ENCODE results near the gene VOPP1. TPM values are rescaled to one million over a fixed set of nuclear protein-coding genes. Genes with fewer than 3 reads are reported as not detected.

The VOPP1 gene
- total RNA-seq, 4 donors from 2014 or later, result 15.1 to 29.8 (median 22.9) TPM

GRCh38 chr7:55449205-55449991 lies 122.9 kb downstream of the VOPP1 start:
- no peak for TF ChIP-seq POLR2A (IDR thresholded peaks at IDR 0.05)
- TF ChIP-seq CTCF (IDR thresholded peaks at IDR 0.05), result no peak
- intact Hi-C loops (cut with DNase I; ENCODE audit: low total_unique reads), result no loop called here
- H3K4me3 ChIP-seq (ENCODE audit: low read depth, poor library complexity, severe bottlenecking), result no peak overlapping the region
- WGBS, 2 donors, result 41 to 68% methylated on average over 26 to 55 of the region's 56 CpGs
- no peak for DNase-seq (ENCODE audit: low spot score in 2 of 2)

- DNase-seq (ENCODE audit: low spot score in 2 of 2), result no peak
- 78 to 79% methylated on average over 21 to 22 of the region's 22 CpGs for WGBS, 2 donors
- TF ChIP-seq POLR2A (IDR thresholded peaks at IDR 0.05) (no peak), CTCF (IDR thresholded peaks at IDR 0.05) (no peak)
- no peak overlapping the region for H3K4me3 ChIP-seq (ENCODE audit: low read depth, poor library complexity, severe bottlenecking)
- intact Hi-C loops (cut with DNase I; ENCODE audit: low total_unique reads), result no loop called here
Measured at GRCh38 chr7:55448526-55448925, 123.8 kb downstream of the VOPP1 start.

GRCh38 chr7:55444786-55445185 lies 127.5 kb downstream of the VOPP1 start:
- WGBS, 2 donors, result 47 to 55% methylated on average over 1 of the region's 1 CpG
- no peak for TF ChIP-seq POLR2A (IDR thresholded peaks at IDR 0.05)
- no peak for TF ChIP-seq CTCF (IDR thresholded peaks at IDR 0.05)
- DNase-seq (ENCODE audit: low spot score in 2 of 2), result no peak
- no peak overlapping the region for H3K4me3 ChIP-seq (ENCODE audit: low read depth, poor library complexity, severe bottlenecking)
- intact Hi-C loops (cut with DNase I; ENCODE audit: low total_unique reads), result no loop called here

- TF ChIP-seq POLR2A (IDR thresholded peaks at IDR 0.05) (no peak), CTCF (IDR thresholded peaks at IDR 0.05) (no peak)
- intact Hi-C loops (cut with DNase I; ENCODE audit: low total_unique reads), result no loop called here
- no peak for DNase-seq (ENCODE audit: low spot score in 2 of 2)
- WGBS, 2 donors, result 76% methylated on average over 7 of the region's 7 CpGs
- H3K4me3 ChIP-seq (ENCODE audit: low read depth, poor library complexity, severe bottlenecking), result no peak overlapping the region
Measured at GRCh38 chr7:55441774-55442522, 130.4 kb downstream of the VOPP1 start.

GRCh38 chr7:55441002-55441401 lies 131.3 kb downstream of the VOPP1 start:
- intact Hi-C loops (cut with DNase I; ENCODE audit: low total_unique reads), result no loop called here
- no peak for DNase-seq (ENCODE audit: low spot score in 2 of 2)
- no peak for TF ChIP-seq POLR2A (IDR thresholded peaks at IDR 0.05)
- TF ChIP-seq CTCF (IDR thresholded peaks at IDR 0.05), result no peak
- no peak overlapping the region for H3K4me3 ChIP-seq (ENCODE audit: low read depth, poor library complexity, severe bottlenecking)
- WGBS, 2 donors, result 84 to 87% methylated on average over 5 of the region's 5 CpGs
